Measurements from ENCODE around the gene RGS12. TPM values are rescaled to one million over a fixed set of nuclear protein-coding genes. Genes with fewer than 3 reads are reported as not detected.

Gene RGS12
- total and polyA plus RNA-seq, 2 donors (not counting 1 experiment from before 2014, with no cell fraction given): 3.5 to 13.9 TPM

- Histone ChIP-seq H2AFZ (ENCODE audit: insufficient read depth, low read depth, low read length, poor library complexity, severe bottlenecking) (no peak overlapping the region), H3K9me3 (ENCODE audit: control extremely low read depth in 1 of 3, control insufficient read depth in 2 of 3, insufficient read depth in 1 of 3, low read length in 2 of 3) (no peaks in the 10 kb centered on the region), H3K36me3 (replicated peaks in 1 of 2; ENCODE audit: control extremely low read depth in 1 of 2, control insufficient read depth in 1 of 2, extremely low read depth in 1 of 2, insufficient read depth in 2 of 2, low read length in 1 of 2) (no peaks in the 10 kb centered on the region), H3K27ac (ENCODE audit: low read length in 2 of 2) (no peak overlapping the region), H3K79me2 (ENCODE audit: control insufficient read depth, insufficient read depth, low read length) (no peaks in the 10 kb centered on the region), H4K20me1 (ENCODE audit: control insufficient read depth, insufficient read depth, low read length, poor library complexity, severe bottlenecking) (no peaks in the 10 kb centered on the region), H3K4me1 (ENCODE audit: control insufficient read depth in 2 of 2, insufficient read depth in 2 of 2, low read length in 2 of 2) (no peaks in the 10 kb centered on the region), H3K4me2 (replicated peaks; ENCODE audit: low read depth, low read length, poor library complexity, severe bottlenecking) (no peak overlapping the region), H3K9ac (ENCODE audit: low read length) (no peak overlapping the region), H3K27me3 (replicated peaks in 1 of 4; ENCODE audit: control extremely low read depth in 1 of 4, control insufficient read depth in 3 of 4, insufficient read depth in 4 of 4, low read length in 3 of 4) (no peaks in the 10 kb centered on the region), H3K4me3 (ENCODE audit: control extremely low read depth in 1 of 5, extremely low read depth in 1 of 5, insufficient read depth in 1 of 5, low read depth in 2 of 5, low read length in 4 of 5) (no peak overlapping the region)
- TF ChIP-seq EZH2 (IDR thresholded peaks at IDR 0.05; ENCODE audit: borderline replicate concordance, insufficient read depth, low read depth, low read length, poor library complexity, severe bottlenecking): no peak
- no peak for TF ChIP-seq CTCF (IDR thresholded peaks at IDR 0.05)
- Mint-ChIP-seq H3K27ac (no peak overlapping the region), H3K4me3 (no peak overlapping the region), H3K4me1 (no peaks in the 10 kb centered on the region), H3K27me3 (no peaks in the 10 kb centered on the region), H3K9me3 (ENCODE audit: insufficient read depth) (no peaks in the 10 kb centered on the region)
- ATAC-seq (ENCODE audit: low read depth) (no peak), DNase-seq (no peak)
- intact Hi-C loops (cut with micrococcal nuclease): no loop called here
- 93% methylated on average over 13 of the region's 17 CpGs for WGBS (ENCODE audit: insufficient coverage)
- POLR2A ChIA-PET: no interaction called here
- CTCF ChIA-PET: interaction anchor here (0.6 kb wide), 1 partner anchor 616 kb away, joined by 3 read pairs; no protein-coding TSS in a partner anchor
These were observed 26.7 kb upstream of the RGS12 start for GRCh38 chr4:3266076-3266475.

- 85% methylated on average over 17 of the region's 18 CpGs for WGBS (ENCODE audit: insufficient coverage)
- no peak overlapping the region for H3K4me3 Mint-ChIP-seq
These were observed 25.0 kb upstream of the RGS12 start for GRCh38 chr4:3267576-3268394.

More at GRCh38 chr4:3267576-3268394, 25.0 kb upstream of the RGS12 start:
- Histone ChIP-seq H3K27me3 (replicated peaks in 1 of 4; ENCODE audit: control extremely low read depth in 1 of 4, control insufficient read depth in 3 of 4, insufficient read depth in 4 of 4, low read length in 3 of 4) (no peaks in the 10 kb centered on the region), H2AFZ (ENCODE audit: insufficient read depth, low read depth, low read length, poor library complexity, severe bottlenecking) (no peak overlapping the region), H3K27ac (ENCODE audit: low read length in 2 of 2) (no peak overlapping the region), H3K4me1 (ENCODE audit: control insufficient read depth in 2 of 2, insufficient read depth in 2 of 2, low read length in 2 of 2) (no peaks in the 10 kb centered on the region), H3K9ac (ENCODE audit: low read length) (no peak overlapping the region), H3K79me2 (ENCODE audit: control insufficient read depth, insufficient read depth, low read length) (no peaks in the 10 kb centered on the region), H3K9me3 (ENCODE audit: control extremely low read depth in 1 of 3, control insufficient read depth in 2 of 3, insufficient read depth in 1 of 3, low read length in 2 of 3) (peaks cover 0 to 3% (median 0%) of the 10 kb centered on the region in 3 donors), H3K36me3 (replicated peaks in 1 of 2; ENCODE audit: control extremely low read depth in 1 of 2, control insufficient read depth in 1 of 2, extremely low read depth in 1 of 2, insufficient read depth in 2 of 2, low read length in 1 of 2) (no peaks in the 10 kb centered on the region), H4K20me1 (ENCODE audit: control insufficient read depth, insufficient read depth, low read length, poor library complexity, severe bottlenecking) (no peaks in the 10 kb centered on the region), H3K4me3 (ENCODE audit: control extremely low read depth in 1 of 5, extremely low read depth in 1 of 5, insufficient read depth in 1 of 5, low read depth in 2 of 5, low read length in 4 of 5) (no peak overlapping the region), H3K4me2 (replicated peaks; ENCODE audit: low read depth, low read length, poor library complexity, severe bottlenecking) (no peak overlapping the region)
- no peaks in the 10 kb centered on the region for H3K27me3 Mint-ChIP-seq
- no peak overlapping the region for H3K27ac Mint-ChIP-seq
- ChIA-PET POLR2A (no interaction called here), CTCF (no interaction called here)
- TF ChIP-seq CTCF (IDR thresholded peaks at IDR 0.05) (no peak), EZH2 (IDR thresholded peaks at IDR 0.05; ENCODE audit: borderline replicate concordance, insufficient read depth, low read depth, low read length, poor library complexity, severe bottlenecking) (no peak)
- peaks cover 10% of the 10 kb centered on the region for H3K4me1 Mint-ChIP-seq
- DNase-seq: no peak
- intact Hi-C loops (cut with micrococcal nuclease): no loop called here
- no peak for ATAC-seq (ENCODE audit: low read depth)
- H3K9me3 Mint-ChIP-seq (ENCODE audit: insufficient read depth): no peaks in the 10 kb centered on the region

All from B cell (primary cell).